SH-SY5Y (cell line): ENCODE data around the gene YTHDF2.

Experiments
- GATA2 ChIP-seq: IDR thresholded peaks from 2 replicates; pipeline ENCODE4 v1.6.1; 2011; ENCODE audit warnings: mild to moderate bottlenecking, low read depth, low read length
- GATA3 ChIP-seq: IDR thresholded peaks from 2 replicates; pipeline ENCODE4 v1.6.1; 2011; ENCODE audit warnings: low read depth, mild to moderate bottlenecking, low read length, moderate library complexity

The YTHDF2 gene

GRCh38 chr1:28755701-28756100 is 19.0 kb downstream of the YTHDF2 start:
- no peak for TF ChIP-seq GATA3
- TF ChIP-seq GATA2: no peak

- TF ChIP-seq GATA2: no peak
- no peak for TF ChIP-seq GATA3
Measured at GRCh38 chr1:28756846-28757245, 20.1 kb downstream of the YTHDF2 start.

- TF ChIP-seq GATA2 (no peak), GATA3 (no peak)
Measured at GRCh38 chr1:28758420-28758819, 21.7 kb downstream of the YTHDF2 start.

- TF ChIP-seq GATA3 (no peak), GATA2 (no peak)
Measured at GRCh38 chr1:28759257-28759656, 22.5 kb downstream of the YTHDF2 start.

GRCh38 chr1:28761189-28761588 is 24.4 kb downstream of the YTHDF2 start:
- TF ChIP-seq GATA2 (no peak), GATA3 (no peak)

- TF ChIP-seq GATA2 (no peak), GATA3 (no peak)
Measured at GRCh38 chr1:28766532-28767183, 29.9 kb downstream of the YTHDF2 start.

- no peak for TF ChIP-seq GATA3
- TF ChIP-seq GATA2: no peak
Measured at GRCh38 chr1:28770601-28771165, 33.9 kb downstream of the YTHDF2 start.

- TF ChIP-seq GATA2 (no peak), GATA3 (no peak)
Measured at GRCh38 chr1:28773105-28773504, 36.4 kb downstream of the YTHDF2 start.

- TF ChIP-seq GATA3 (no peak), GATA2 (no peak)
Measured at GRCh38 chr1:28775121-28775942, 38.6 kb downstream of the YTHDF2 start.

GRCh38 chr1:28776341-28776740 is 39.6 kb downstream of the YTHDF2 start:
- TF ChIP-seq GATA3 (no peak), GATA2 (no peak)

- no peak for TF ChIP-seq GATA3
- no peak for TF ChIP-seq GATA2
Measured at GRCh38 chr1:28778021-28778420, 41.3 kb downstream of the YTHDF2 start.

- TF ChIP-seq GATA3: no peak
- no peak for TF ChIP-seq GATA2
Measured at GRCh38 chr1:28779751-28780408, 43.1 kb downstream of the YTHDF2 start.

GRCh38 chr1:28781305-28781704 is 44.6 kb downstream of the YTHDF2 start:
- no peak for TF ChIP-seq GATA3
- TF ChIP-seq GATA2: no peak

- no peak for TF ChIP-seq GATA2
- TF ChIP-seq GATA3: no peak
Measured at GRCh38 chr1:28782011-28782410, 45.3 kb downstream of the YTHDF2 start.

GRCh38 chr1:28783363-28783762 is 46.6 kb downstream of the YTHDF2 start:
- no peak for TF ChIP-seq GATA2
- TF ChIP-seq GATA3: no peak
